Hepatocyte (in vitro differentiated cells): ENCODE measurements around the gene IL15RA. TPM values are rescaled to one million over a fixed set of nuclear protein-coding genes. Genes with fewer than 3 reads are reported as not detected.

Experiments used
- DNase-seq: peaks from one replicate; pipeline ENCODE4 v3.0.0-alpha.2; 2016; ENCODE audit warnings: low spot score
- H2AFZ ChIP-seq: fragments of 200-600 bp; sonication (generic); 2 replicates; pipeline ENCODE4 v1.6.0; 2016; ENCODE audit warnings: antibody characterized with exemption, mild to moderate bottlenecking
- H3K27ac ChIP-seq: fragments of 200-600 bp; sonication (generic); 2 replicates; pipeline ENCODE4 v1.5.1; 2016; ENCODE audit warnings: mild to moderate bottlenecking
- H3K27me3 ChIP-seq: fragments of 200-600 bp; sonication (generic); 2 replicates; pipeline ENCODE4 v1.6.1; 2016
- H3K36me3 ChIP-seq: fragments of 200-600 bp; sonication (generic); replicated peaks from 2 replicates; pipeline ENCODE4 v1.5.1; 2016; ENCODE audit warnings: low read depth; ENCODE audit not compliant: insufficient read depth
- H3K4me1 ChIP-seq: fragments of 200-600 bp; sonication (generic); 2 replicates; pipeline ENCODE4 v1.5.1; 2016; ENCODE audit warnings: mild to moderate bottlenecking, moderate library complexity; ENCODE audit not compliant: insufficient read depth
- H3K4me2 ChIP-seq: fragments of 200-600 bp; sonication (generic); 2 replicates; pipeline ENCODE4 v1.6.0; 2016
- H3K4me3 ChIP-seq: fragments of 200-600 bp; sonication (generic); 2 replicates; pipeline ENCODE4 v1.5.1; 2016; ENCODE audit warnings: mild to moderate bottlenecking
- H3K79me2 ChIP-seq: fragments of 200-600 bp; sonication (generic); 2 replicates; pipeline ENCODE4 v1.6.0; 2017; ENCODE audit warnings: mild to moderate bottlenecking
- H3K9me2 ChIP-seq: fragments of 200-600 bp; sonication (generic); replicated peaks from 2 replicates; pipeline ENCODE4 v1.6.0; 2017; ENCODE audit warnings: mild to moderate bottlenecking; ENCODE audit not compliant: insufficient read depth
- H3K9me3 ChIP-seq: fragments of 200-600 bp; sonication (generic); 2 replicates; pipeline ENCODE4 v1.5.1; 2016; ENCODE audit warnings: low read depth, mild to moderate bottlenecking
- H4K20me1 ChIP-seq: fragments of 200-600 bp; sonication (generic); 2 replicates; pipeline ENCODE4 v1.6.0; 2016; ENCODE audit warnings: mild to moderate bottlenecking; ENCODE audit not compliant: insufficient read depth, poor library complexity, severe bottlenecking
- EZH2 ChIP-seq: fragments of 200-600 bp; sonication (generic); IDR thresholded peaks from 2 replicates; pipeline ENCODE4 v1.6.1; 2016; ENCODE audit warnings: antibody characterized with exemption, mild to moderate bottlenecking, borderline replicate concordance
- EZH2phosphoT487 ChIP-seq: fragments of 200-600 bp; sonication (generic); IDR thresholded peaks from one replicate; pipeline ENCODE4 v1.6.1; 2018; ENCODE audit warnings: antibody characterized with exemption, mild to moderate bottlenecking, low read depth, moderate library complexity; ENCODE audit not compliant: unreplicated experiment, severe bottlenecking
- WGBS: methylation state at CpG from one replicate; pipeline ENCODE4 v1.1.6; 2016; ENCODE audit warnings: low lambda C conversion rate; ENCODE audit errors: missing lambda C conversion rate; 5-methylcytosine and 5-hydroxymethylcytosine counted together
- polyA plus RNA-seq: library from polyadenylated mRNA; unstranded; fragments of >200 nt; fragmentation: Nextera tagmentation; extraction: Ambion mirVana; gene quantifications from 2 replicates; pipeline ENCODE4 v1.2.1, GENCODE V29; 2016
- total RNA-seq: library from RNA; depleted of rRNA; stranded (reverse); fragments of >200 nt; gene quantifications from 2 replicates; pipeline ENCODE4 v1.2.3, GENCODE V29; 2014
- TF ChIP-seq, protein P1 (sequence below): fragments of 200-600 bp; sonication (generic); IDR thresholded peaks from 2 replicates; pipeline ENCODE4 v1.5.1; 2016; ENCODE audit warnings: antibody characterized with exemption, mild to moderate bottlenecking; ENCODE audit not compliant: poor library complexity

The IL15RA gene
- total and polyA plus RNA-seq, 2 experiments from 2014 or later, result 2.4 to 3.8 TPM

DNA sequence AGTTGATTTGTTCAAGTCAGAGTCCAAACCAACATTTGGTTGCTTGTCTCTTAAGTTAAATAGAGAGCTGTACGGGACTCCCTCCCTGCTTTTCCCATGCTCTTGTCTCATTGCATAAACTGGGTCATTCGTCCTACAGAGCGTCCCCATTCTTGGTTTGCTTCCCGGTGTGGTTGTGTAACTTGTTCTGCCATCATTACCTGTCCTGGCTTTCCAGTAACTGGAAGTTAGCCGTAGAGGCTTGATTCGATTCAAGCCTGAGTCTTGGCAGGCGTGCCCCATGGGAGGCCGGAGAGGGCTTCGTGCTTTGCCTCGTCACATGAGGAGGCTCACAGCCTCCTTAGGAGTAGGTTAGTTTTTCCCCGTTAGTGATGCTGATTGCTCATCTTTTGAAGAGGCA is 47.1 kb downstream of the IL15RA start:
- Histone ChIP-seq H3K4me2 (no peak overlapping the region), H4K20me1 (no peaks in the 10 kb centered on the region), H3K9me3 (no peaks in the 10 kb centered on the region), H3K27ac (no peak overlapping the region), H3K36me3 (no peaks in the 10 kb centered on the region), H3K27me3 (no peaks in the 10 kb centered on the region), H3K4me3 (no peak overlapping the region), H3K4me1 (no peaks in the 10 kb centered on the region), H3K9me2 (no peaks in the 10 kb centered on the region), H2AFZ (no peak overlapping the region), H3K79me2 (no peaks in the 10 kb centered on the region)
- WGBS, result 95% methylated on average over 11 of the region's 11 CpGs
- no peak for TF ChIP-seq EZH2phosphoT487
- no peak for TF ChIP-seq EZH2
- TF ChIP-seq, protein P1, sequence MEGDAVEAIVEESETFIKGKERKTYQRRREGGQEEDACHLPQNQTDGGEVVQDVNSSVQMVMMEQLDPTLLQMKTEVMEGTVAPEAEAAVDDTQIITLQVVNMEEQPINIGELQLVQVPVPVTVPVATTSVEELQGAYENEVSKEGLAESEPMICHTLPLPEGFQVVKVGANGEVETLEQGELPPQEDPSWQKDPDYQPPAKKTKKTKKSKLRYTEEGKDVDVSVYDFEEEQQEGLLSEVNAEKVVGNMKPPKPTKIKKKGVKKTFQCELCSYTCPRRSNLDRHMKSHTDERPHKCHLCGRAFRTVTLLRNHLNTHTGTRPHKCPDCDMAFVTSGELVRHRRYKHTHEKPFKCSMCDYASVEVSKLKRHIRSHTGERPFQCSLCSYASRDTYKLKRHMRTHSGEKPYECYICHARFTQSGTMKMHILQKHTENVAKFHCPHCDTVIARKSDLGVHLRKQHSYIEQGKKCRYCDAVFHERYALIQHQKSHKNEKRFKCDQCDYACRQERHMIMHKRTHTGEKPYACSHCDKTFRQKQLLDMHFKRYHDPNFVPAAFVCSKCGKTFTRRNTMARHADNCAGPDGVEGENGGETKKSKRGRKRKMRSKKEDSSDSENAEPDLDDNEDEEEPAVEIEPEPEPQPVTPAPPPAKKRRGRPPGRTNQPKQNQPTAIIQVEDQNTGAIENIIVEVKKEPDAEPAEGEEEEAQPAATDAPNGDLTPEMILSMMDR, result no peak
- no peak for DNase-seq

DNA sequence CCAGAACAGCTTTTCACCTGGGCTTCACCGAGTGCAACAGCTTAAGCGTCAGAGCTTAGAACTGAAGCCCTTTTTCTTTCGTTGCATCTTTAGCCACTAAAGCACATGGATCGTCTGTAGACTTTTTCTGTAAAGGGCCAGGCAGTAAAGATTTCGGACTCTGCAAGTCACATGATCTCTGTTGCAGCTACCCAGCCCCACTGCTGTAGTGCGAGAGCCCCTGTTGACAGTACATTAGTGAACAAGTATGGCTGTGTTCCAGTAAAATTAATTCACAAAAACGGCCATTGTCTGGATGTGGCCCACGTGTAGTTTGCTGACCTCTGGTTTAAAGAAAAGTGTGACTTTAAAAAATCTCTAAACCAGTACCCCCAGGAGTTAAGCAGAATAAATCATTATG is 47.9 kb downstream of the IL15RA start:
- no peak overlapping the region for H3K4me2 ChIP-seq
- TF ChIP-seq EZH2 (no peak), EZH2phosphoT487 (no peak)
- no peaks in the 10 kb centered on the region for H3K9me3 ChIP-seq
- H2AFZ ChIP-seq, result no peak overlapping the region
- DNase-seq, result no peak
- H3K27me3 ChIP-seq, result no peaks in the 10 kb centered on the region
- WGBS, result 81% methylated on average over 8 of the region's 8 CpGs
- H3K27ac ChIP-seq, result no peak overlapping the region
- no peaks in the 10 kb centered on the region for H3K36me3 ChIP-seq
- no peaks in the 10 kb centered on the region for H3K9me2 ChIP-seq
- H3K79me2 ChIP-seq, result no peaks in the 10 kb centered on the region
- no peaks in the 10 kb centered on the region for H4K20me1 ChIP-seq
- no peaks in the 10 kb centered on the region for H3K4me1 ChIP-seq
- H3K4me3 ChIP-seq, result no peak overlapping the region

DNA sequence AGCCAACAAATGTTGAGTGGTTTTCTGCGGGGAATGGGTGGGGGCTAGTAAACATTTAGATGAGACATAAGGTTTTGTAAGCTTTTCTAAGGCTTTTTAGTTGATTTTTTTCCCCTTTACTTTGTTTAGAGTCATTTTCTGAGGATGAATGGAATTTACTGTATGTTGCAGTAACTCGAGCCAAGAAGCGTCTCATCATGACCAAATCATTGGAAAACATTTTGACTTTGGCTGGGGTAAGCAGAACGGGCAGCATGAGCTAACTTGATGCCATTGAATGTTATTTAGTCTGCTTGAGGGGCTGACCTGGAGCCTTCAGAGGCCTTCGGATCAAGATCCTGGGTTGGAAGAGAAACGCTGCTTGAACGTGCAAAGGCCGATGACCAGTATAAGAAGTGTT is 50.0 kb downstream of the IL15RA start:
- H3K79me2 ChIP-seq, result no peaks in the 10 kb centered on the region
- no peaks in the 10 kb centered on the region for H3K9me2 ChIP-seq
- H3K36me3 ChIP-seq, result no peaks in the 10 kb centered on the region
- no peaks in the 10 kb centered on the region for H3K9me3 ChIP-seq
- H4K20me1 ChIP-seq, result no peaks in the 10 kb centered on the region
- no peak overlapping the region for H3K4me3 ChIP-seq
- no peaks in the 10 kb centered on the region for H3K27me3 ChIP-seq
- TF ChIP-seq EZH2, result no peak
- TF ChIP-seq EZH2phosphoT487, result no peak
- H2AFZ ChIP-seq, result no peak overlapping the region
- no peaks in the 10 kb centered on the region for H3K4me1 ChIP-seq
- H3K27ac ChIP-seq, result peak overlapping the region; percentile 19
- DNase-seq, result no peak
- WGBS, result 96% methylated on average over 8 of the region's 8 CpGs
- no peak overlapping the region for H3K4me2 ChIP-seq

DNA sequence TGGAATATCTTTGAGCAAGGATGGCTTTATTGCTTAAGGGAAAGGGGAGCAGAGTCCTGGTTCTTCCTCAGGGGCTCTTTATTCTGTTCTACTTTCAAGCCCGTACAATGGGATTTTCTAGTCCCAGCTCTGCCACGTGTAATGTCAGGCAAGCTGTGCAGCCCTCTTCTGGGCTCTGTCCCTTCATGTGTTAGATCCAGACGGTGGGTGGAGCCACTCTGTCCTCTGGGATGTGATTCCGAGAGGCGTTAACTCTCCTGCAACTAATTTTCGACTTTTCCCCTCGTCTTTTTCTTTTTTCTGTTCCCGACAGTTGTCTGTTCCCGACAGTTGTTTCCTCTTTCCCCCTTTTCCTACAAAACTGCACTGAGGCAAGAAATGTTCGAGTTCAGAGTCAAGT is 52.5 kb downstream of the IL15RA start:
- H3K79me2 ChIP-seq, result no peaks in the 10 kb centered on the region
- no peaks in the 10 kb centered on the region for H3K9me2 ChIP-seq
- no peak overlapping the region for H3K4me3 ChIP-seq
- H2AFZ ChIP-seq, result no peak overlapping the region
- H3K9me3 ChIP-seq, result no peaks in the 10 kb centered on the region
- H3K27me3 ChIP-seq, result no peaks in the 10 kb centered on the region
- H3K4me1 ChIP-seq, result no peaks in the 10 kb centered on the region
- 90% methylated on average over 10 of the region's 10 CpGs for WGBS
- TF ChIP-seq, protein P1, result no peak
- TF ChIP-seq EZH2 (no peak), EZH2phosphoT487 (no peak)
- H4K20me1 ChIP-seq, result no peaks in the 10 kb centered on the region
- DNase-seq, result no peak
- no peak overlapping the region for H3K27ac ChIP-seq
- no peaks in the 10 kb centered on the region for H3K36me3 ChIP-seq
- no peak overlapping the region for H3K4me2 ChIP-seq
